Testis (tissue), 2 donors: ENCODE data around the gene MEGF10.

Source experiments
- CTCF ChIP-seq, 3 experiments: fragments of 450-650 bp in 2 of 3; fragments of 200-600 bp in 1 of 3; sonication (generic) in 1 of 3; IDR thresholded peaks; one replicate each; pipeline ENCODE4 v1.5.1; 2016 to 2019; ENCODE audit warnings: antibody characterized with exemption in 3 of 3, mild to moderate bottlenecking in 2 of 3, moderate library complexity in 1 of 3
- POLR2A ChIP-seq: fragments of 450-650 bp; IDR thresholded peaks from one replicate; pipeline ENCODE4 v1.6.1; 2017; ENCODE audit warnings: antibody characterized with exemption, mild to moderate bottlenecking, moderate library complexity

GRCh38 chr5:127303404-127303803, 12.8 kb downstream of the MEGF10 start:
- TF ChIP-seq CTCF (IDR thresholded peaks at IDR 0.05) (no peak), POLR2A (no peak)
